Motor neuron (in vitro differentiated cells): ENCODE results near the gene NFE2. TPM values are rescaled to one million over a fixed set of nuclear protein-coding genes. Genes with fewer than 3 reads are reported as not detected.

Experiments
- ATAC-seq, 8 experiments: fragments of 200-7000 bp; cut with Tn5 transposase; replicated peaks in 6 of 8; 2 replicates each; pipeline ENCODE4 v1.8.0; 2021; ENCODE audit warnings: mild to moderate bottlenecking in 8 of 8, moderate library complexity in 8 of 8
- H3K27ac ChIP-seq, 2 donors: fragments of 250-450 bp; sonication (Bioruptor Pico); 2 replicates each; pipeline ENCODE4 v1.9.0; 2021; ENCODE audit warnings: antibody characterized with exemption in 2 of 2, mild to moderate bottlenecking in 2 of 2, moderate library complexity in 1 of 2
- H3K4me1 ChIP-seq, 2 donors: fragments of 250-450 bp; sonication (Bioruptor Pico); replicated peaks in 1 of 2; 2 replicates each; pipeline ENCODE4 v1.6.1; 2021; ENCODE audit warnings: antibody characterized with exemption in 2 of 2, mild to moderate bottlenecking in 2 of 2, moderate library complexity in 1 of 2
- H3K4me3 ChIP-seq, 5 donors: fragments of 250-450 bp; sonication (Bioruptor Pico); 2 replicates each; pipeline ENCODE4 v1.9.0; 2021; ENCODE audit warnings: antibody characterized with exemption in 5 of 5, mild to moderate bottlenecking in 5 of 5, moderate library complexity in 4 of 5
- WGBS, 10 experiments: fragments of 450-650 bp; shearing (Covaris generic); methylation state at CpG; one replicate each; pipeline ENCODE4 v1.0.0; 2022; 5-methylcytosine and 5-hydroxymethylcytosine counted together
- in situ Hi-C, 9 experiments: fragments of 400-800 bp; cut with MboI; loops; one replicate each; pipeline ENCODE4 v1.15.0; 2021; ENCODE audit warnings: low sequenced_read_pairs in 9 of 9, low pct_unique_long_range_greater_than_20kb in 2 of 9; ENCODE audit not compliant: unreplicated experiment in 9 of 9
- total RNA-seq, 8 experiments: library from RNA; unstranded; fragments of 300-600 nt; gene quantifications; 2 replicates each; pipeline versions ENCODE4 v1.2.3 to v1.2.4, GENCODE V29; 2022

Gene NFE2
- total RNA-seq: 10 to 100 TPM in 1 of 8 experiments, 1 to 10 TPM in 3, under 1 TPM in 3, not detected in 1; 0.08 to 17.8 (median 1.6) TPM

DNA sequence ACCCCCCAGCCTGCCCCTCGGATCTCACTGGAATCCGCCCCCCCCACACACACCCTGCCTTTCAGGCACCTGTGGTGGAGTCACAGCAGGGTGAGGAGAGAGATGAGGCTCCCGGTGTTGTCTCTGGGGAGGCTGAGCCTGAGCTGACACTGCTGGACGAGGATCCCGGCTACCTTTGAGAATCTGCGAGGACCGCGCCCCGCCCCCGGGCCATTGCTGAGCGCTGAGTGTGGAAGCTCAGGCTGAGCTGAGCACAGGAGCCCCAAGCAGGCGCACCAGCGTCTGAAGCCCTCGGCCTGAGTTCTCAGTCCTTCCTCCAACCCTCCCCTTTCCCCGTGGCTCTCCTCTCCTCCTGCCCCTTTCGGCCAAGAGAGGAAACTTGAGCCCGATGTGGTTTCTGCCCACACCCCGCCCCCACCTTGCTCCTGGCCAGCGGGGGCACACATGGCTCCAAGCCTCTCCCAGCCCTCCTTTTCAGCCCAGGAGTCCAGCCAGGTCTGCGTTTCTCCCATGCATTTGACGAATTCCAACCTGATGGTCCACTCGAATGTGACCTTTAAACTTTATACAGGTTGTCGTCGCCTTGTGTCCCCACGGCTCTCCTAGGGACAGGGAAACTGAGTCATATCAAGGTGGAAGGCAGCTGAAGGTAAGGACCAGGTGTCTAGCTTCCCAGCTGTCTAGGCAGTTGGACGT lies at the start of gene NFE2:
Gene NFE2 (minus strand): TSS at position 284 of the 696 bp plus-strand sequence. CDS start 5,767 bp downstream, outside the sequence.
- ATAC-seq: peak; percentile 82 to 96 (median 94)

DNA sequence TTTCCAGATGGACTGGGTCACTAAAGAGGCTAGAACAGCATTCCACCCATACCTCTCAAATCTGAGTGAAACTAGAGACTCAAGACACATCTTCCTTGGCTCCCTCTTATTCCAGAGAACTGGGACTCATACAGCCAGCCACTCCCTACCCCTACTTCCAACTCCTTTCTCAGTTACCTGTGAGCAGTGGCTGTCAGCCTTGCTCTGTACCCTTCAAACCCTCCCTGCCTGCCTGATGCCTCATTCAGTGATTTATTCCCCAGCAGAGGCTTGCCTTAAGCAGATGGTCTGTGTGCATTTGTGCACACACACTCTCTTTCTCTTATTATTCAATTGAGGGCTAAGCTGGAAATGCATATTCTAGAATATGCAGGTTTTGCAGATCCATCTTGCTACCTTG lies 48.9 kb upstream of the NFE2 start:
- Histone ChIP-seq H3K27ac (peak overlapping the region; percentile 88 to 93), H3K4me3 (no peak overlapping the region)

More for the DNA sequence above, at the start of gene NFE2:
- H3K4me3 ChIP-seq: no peak within 1 kb of the TSS
- no peak within 1 kb of the TSS for H3K27ac ChIP-seq
- in situ Hi-C loops: no loop called here
- WGBS, 10 experiments: 0 to 54% (median 22%) methylated on average over 1 to 4 of the region's 26 CpGs; no CpG with 5 or more reads in 4 of the 10 experiments
- H3K4me1 ChIP-seq: peaks cover 2 to 12% of the 10 kb centered on the region in 2 donors

DNA sequence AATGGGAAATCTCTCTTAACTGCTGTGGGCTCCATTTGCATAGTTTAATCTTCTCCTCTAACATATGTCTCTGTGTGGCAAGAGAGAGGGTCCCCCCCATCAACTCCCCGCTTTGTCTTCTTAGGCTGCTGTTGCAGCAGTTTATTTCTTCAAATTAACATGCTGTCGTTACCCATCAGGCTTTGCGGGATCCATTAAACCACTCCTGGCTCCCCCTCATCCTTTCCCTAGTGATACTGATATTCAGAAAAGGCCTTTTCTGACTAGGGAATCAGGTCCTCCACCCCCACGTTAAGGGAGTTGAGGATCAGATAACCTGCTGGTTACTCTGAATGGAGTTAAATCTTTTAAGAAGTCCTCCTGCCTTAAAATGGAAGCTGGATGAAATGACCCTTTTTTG lies 48.2 kb upstream of the NFE2 start:
- ATAC-seq: peak in 4 of 8 experiments; percentile 6 to 50 (median 29)
- no peak overlapping the region for H3K4me3 ChIP-seq
- in situ Hi-C loops: no loop called here
- H3K4me1 ChIP-seq: peaks cover 56 to 72% of the 10 kb centered on the region in 2 donors
- peak overlapping the region; percentile 88 to 93 for H3K27ac ChIP-seq
- WGBS, 10 experiments: 13 to 100% (median 67%) methylated on average over 1 to 4 of the region's 4 CpGs; no CpG with 5 or more reads in 1 of the 10 experiments

More for the DNA sequence above, 48.9 kb upstream of the NFE2 start:
- peaks cover 61 to 78% of the 10 kb centered on the region in 2 donors for H3K4me1 ChIP-seq
- in situ Hi-C loops: loop anchor here in 4 of 9 experiments (10.0 to 25.0 kb wide), 5 partner anchors 87 to 337 kb away; partner anchors contain the start of genes HOXC8 (in 2 of the 4), HOXC9 (in 2 of the 4), HOXC5 (in 1 of the 4) and HOXC6 (in 1 of the 4)
- ATAC-seq: peak in 6 of 8 experiments; percentile 19 to 57 (median 35)

DNA sequence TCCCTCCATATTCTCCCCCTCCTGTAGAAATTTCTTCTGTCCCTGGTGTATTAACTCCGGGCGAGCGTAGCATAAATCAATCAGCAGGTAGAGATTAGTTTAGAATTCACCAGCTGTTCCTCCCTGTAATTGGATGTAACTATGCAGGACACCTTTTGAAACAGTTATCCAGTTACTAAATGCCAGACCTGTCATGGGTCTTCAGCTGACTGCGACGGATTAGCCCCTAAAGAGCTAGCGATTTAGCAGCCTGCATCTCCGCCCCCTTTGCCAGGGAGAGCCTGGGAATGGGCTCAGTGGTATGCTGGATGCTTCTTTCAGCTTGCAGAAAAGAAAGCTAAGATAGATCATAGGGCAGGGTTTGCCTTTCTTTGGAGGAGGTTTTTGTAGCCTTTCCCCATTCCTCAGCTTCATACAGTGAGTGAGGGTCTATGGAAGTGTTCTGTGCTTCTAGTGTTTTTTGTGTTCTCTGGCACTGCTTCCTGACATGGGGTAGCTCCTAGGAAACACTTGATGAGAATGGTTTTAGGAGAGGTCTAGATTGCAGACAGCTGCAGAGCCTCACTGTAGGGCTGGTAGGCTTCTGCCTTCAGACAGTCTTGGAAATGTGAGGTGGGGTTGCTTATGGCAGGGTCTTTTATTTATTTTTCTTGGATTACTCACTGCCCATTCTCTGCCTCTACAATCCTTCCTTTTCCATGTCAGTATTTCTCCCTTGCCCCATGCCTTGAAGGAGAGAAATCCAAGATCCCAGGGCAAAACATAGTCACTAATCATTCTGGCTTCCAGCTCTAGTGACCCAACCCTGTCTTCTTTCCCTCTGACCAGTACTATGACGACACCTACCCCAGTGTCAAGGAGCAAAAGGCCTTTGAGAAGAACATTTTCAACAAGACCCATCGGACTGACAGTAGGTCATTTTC lies 40.8 kb upstream of the NFE2 start:
- no peak overlapping the region for H3K4me3 ChIP-seq
- H3K4me1 ChIP-seq: peaks cover 49 to 66% of the 10 kb centered on the region in 2 donors
- WGBS, 10 experiments: 9 to 94% (median 42%) methylated on average over 2 to 8 of the region's 9 CpGs
- peak in 5 of 8 experiments; percentile 60 to 82 (median 77) for ATAC-seq
- in situ Hi-C loops: no loop called here
- peak overlapping the region; percentile 33 to 76 for H3K27ac ChIP-seq

DNA sequence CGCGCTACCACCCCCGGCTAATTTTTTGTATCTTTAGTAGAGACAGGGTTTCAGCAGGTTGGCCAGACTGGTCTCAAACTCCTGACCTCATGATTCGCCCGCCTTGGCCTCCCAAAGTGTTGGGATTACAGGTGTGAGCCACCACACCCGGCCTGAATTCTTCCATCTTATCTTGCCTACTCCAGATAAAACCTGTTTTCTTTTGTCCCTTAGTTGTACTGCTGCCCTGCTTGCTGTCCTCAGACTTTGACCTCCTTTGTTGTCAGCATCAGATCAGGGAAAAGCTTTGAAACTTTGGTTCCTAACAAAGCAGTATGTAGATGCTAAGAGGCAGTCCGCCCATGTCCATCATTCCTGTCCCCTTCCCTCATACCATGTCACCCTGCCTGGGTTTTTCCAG lies 40.0 kb upstream of the NFE2 start:
- H3K4me3 ChIP-seq: no peak overlapping the region
- 80 to 100% (median 95%) methylated on average over 1 to 7 of the region's 7 CpGs; no CpG with 5 or more reads in 2 of the 10 experiments for WGBS, 10 experiments
- in situ Hi-C loops: no loop called here
- H3K27ac ChIP-seq: peak overlapping the region; percentile 33 to 76
- peaks cover 54 to 69% of the 10 kb centered on the region in 2 donors for H3K4me1 ChIP-seq
- ATAC-seq: peak in 1 of 8 experiments; percentile 5

DNA sequence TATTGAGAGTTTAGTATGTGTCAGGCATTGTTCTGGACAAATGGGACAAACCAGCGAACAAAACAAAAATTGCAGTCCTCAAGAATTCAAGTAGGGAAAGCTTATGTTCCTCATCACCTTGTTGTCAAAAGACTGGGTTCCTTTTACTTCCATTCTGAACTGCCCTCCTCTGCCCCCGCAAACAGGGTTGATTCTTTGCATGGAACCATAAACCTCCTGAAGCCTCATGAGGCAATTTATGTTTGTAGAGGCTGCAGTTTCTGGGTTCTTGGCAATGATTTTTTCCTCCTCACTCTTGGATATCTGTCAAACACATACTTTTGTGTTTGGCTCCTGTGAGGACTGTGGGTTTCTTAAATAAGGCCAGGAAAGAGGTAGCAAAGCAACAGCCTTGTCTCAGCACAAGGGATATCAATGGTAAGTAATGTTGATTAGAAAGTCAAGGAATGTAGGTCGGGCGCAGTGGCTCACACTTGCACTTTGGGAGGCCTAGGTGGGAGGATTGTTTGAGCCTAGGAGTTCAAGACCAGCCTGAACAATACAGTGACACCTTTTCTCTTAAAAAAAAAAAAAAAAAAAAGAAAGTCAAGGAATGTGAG lies 38.0 kb upstream of the NFE2 start:
- Histone ChIP-seq H3K4me3 (no peak overlapping the region), H3K27ac (no peak overlapping the region), H3K4me1 (peaks cover 54 to 69% of the 10 kb centered on the region in 2 donors)
- no peak for ATAC-seq
- WGBS, 10 experiments: 78 to 100% (median 100%) methylated on average over 1 to 4 of the region's 4 CpGs; no CpG with 5 or more reads in 1 of the 10 experiments
- in situ Hi-C loops: no loop called here

DNA sequence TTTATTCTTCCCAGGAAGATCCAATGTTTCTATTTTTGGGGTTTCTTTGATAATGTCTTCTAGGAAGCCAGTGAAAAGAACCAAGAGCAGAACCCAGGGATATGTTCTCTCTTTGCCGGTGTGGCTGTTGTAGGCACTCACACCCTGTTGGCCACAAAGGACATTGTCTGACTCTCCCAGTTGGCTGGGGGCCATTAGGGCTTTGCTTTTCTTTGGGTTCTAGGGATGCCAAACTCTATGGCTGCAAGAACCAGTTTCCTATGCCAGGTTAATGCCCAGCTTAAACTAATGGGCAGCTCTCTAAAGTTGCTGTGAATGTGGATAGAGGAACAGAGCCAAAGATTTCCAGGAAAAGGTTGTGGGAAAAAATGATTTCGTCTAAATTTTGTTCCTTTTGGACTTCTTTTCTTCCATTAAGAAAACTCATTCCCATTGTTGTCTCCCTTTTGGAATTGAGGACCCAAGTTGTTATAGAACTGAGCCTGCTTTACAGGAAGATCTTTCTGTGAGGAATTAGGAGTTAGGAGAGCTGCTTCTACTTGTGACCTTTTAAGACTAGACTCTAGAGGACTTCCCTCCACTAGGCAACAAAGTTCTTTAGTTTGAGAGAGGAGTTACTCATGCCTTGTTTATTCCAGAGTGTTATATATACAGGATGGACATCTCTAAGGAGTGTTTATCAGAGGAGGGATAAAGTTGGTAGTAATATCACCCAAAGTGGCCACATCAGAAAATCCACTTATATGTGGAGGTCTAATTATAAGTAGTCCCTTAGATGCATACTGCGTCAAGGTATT lies 37.2 kb upstream of the NFE2 start:
- Histone ChIP-seq H3K27ac (peak overlapping the region in 1 of 2 donors; percentile 1), H3K4me1 (peaks cover 54 to 70% of the 10 kb centered on the region in 2 donors), H3K4me3 (no peak overlapping the region)
- 20 to 100% (median 60%) methylated on average over 1 to 3 of the region's 3 CpGs; no CpG with 5 or more reads in 2 of the 10 experiments for WGBS, 10 experiments
- in situ Hi-C loops: no loop called here
- ATAC-seq: peak in 2 of 8 experiments; percentile 58 to 62

DNA sequence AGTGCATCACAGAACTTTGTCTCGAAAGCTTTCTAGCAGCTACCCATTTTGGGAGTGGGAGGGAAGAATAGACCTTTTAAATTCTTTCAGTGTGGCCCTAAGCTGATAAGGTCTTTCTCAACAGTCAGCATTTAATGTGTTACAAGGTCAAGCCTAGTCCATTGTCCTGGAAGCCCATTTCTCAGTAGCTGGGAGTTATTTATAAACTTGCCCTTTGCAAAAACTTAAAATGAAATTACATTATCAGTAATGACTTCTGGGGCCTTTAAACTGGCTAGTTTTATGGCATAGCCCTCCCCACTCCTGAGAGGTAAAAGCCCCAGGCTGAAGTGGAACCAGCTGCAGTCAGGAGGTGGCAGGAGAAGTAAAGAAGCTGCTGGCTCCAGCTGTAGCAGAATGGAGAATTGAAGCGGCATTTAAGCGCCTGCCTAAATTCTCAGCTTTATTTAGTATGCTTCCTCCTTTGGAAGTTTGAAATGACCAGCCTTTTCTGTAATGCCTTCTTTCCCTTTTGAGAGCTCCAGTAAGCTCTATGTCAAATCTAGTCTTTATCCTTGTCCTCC lies 36.5 kb upstream of the NFE2 start:
- WGBS, 10 experiments: 17 to 87% (median 44%) methylated on average over 1 to 3 of the region's 3 CpGs; no CpG with 5 or more reads in 2 of the 10 experiments
- Histone ChIP-seq H3K4me3 (no peak overlapping the region), H3K27ac (peak overlapping the region in 1 of 2 donors; percentile 1), H3K4me1 (peaks cover 52 to 70% of the 10 kb centered on the region in 2 donors)
- in situ Hi-C loops: no loop called here
- ATAC-seq: peak in 6 of 8 experiments; percentile 46 to 69 (median 52)

DNA sequence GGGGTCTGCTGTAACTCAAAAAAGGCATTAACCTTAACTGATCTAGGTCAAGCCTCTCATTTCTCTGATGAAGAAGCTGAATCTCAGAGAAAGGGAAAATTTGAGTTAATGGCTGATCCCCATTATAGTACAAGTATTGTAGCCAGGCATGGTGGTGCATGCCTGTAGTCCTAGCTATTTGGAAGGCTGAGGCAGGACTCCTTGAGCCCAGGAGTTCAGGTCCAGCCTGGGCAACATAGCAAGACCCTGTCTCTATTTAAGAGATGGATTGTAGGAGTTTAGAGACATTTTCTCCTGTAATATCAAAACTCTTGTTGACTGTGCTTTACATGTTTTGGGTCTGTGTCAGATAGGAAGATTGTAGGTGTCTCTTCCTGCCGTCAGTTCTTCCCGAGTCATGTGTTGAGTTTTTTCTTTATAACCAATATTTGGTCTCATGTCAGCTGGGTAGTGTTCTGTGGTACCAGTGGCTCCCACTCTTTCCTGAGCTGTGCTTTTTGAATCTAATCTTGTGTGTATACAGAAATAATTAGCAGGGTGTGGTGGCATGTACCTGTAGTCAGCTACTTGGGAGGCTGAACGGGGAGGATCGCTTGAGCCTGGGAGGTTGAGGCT lies 32.7 kb upstream of the NFE2 start:
- no peak overlapping the region for H3K27ac ChIP-seq

DNA sequence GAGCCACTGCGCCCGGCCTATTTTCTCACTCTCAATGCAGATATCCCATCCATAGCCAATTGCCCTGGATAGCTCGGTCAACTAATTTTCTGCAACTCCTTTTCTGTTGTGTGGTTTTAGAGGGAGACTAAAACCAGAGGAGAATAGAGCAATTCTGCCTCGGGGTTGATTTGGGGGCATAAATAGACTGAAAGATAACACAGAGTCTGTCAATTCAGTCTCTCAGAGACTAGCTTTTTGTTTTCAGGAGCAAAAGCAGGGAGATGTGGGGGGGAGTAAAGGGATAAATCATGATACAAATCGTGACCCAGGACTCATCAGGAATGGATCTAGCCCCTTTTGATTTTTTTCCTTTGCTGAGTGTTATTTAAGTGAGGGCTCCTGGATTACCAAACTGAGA lies 30.6 kb upstream of the NFE2 start:
- ATAC-seq: no peak
- WGBS, 10 experiments: 80 to 100% (median 96%) methylated on average over 1 to 4 of the region's 5 CpGs; no CpG with 5 or more reads in 2 of the 10 experiments
- Histone ChIP-seq H3K4me3 (no peak overlapping the region), H3K27ac (peak overlapping the region in 1 of 2 donors; percentile 35), H3K4me1 (peaks cover 18 to 50% of the 10 kb centered on the region in 2 donors)
- in situ Hi-C loops: no loop called here

More for the DNA sequence above, 32.7 kb upstream of the NFE2 start:
- in situ Hi-C loops: no loop called here
- ATAC-seq: no peak
- Histone ChIP-seq H3K4me1 (peaks cover 31 to 67% of the 10 kb centered on the region in 2 donors), H3K4me3 (no peak overlapping the region)
- WGBS, 10 experiments: 100% methylated on average over 1 to 2 of the region's 4 CpGs; no CpG with 5 or more reads in 4 of the 10 experiments

DNA sequence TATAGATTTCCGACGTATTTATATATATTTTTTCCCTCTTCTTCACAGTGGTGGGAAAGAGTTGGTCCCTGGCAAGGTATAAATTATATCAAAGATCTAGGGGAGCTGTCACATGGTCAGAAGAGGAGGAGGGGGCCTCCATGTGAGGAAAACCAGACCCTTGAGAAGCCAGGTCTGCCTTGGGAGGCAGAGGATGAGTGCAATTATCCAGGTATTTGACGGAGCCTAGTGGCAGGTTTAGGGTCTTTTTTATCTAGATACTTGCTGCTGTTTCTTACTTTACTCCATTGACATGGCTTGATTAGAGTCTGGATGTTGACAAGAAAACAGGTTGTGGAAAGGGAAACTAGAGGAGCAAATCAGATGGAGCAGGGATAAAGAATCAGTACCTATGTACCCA lies 29.6 kb upstream of the NFE2 start:
- no peak overlapping the region for H3K4me3 ChIP-seq
- in situ Hi-C loops: no loop called here

More for the DNA sequence above, 29.6 kb upstream of the NFE2 start:
- ATAC-seq: peak in 4 of 8 experiments; percentile 23 to 27 (median 25)
- peak overlapping the region; percentile 35 to 48 for H3K27ac ChIP-seq
- whole genome bisulfite sequencing, 10 experiments: 14 to 100% (median 65%) methylated on average over 1 to 3 of the region's 3 CpGs; no CpG with 5 or more reads in 3 of the 10 experiments
- peaks cover 22 to 56% of the 10 kb centered on the region in 2 donors for H3K4me1 ChIP-seq
